ENCODE results near the gene HS1BP3.

The HS1BP3 gene

DNA sequence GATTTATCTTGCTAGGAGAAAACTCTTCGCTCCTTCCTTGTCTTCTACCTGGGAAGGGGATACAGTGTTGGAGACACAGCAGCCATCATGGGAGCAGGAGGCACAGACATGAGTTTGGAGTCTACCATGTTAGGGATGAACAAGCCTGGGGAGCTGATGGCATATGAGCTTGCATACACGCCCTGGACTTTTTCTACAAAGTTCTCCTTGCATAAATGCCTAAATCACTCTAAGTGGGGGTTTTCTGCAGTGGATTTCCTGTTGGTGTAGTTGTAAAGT lies 3.6 kb upstream of the HS1BP3 start:
- TF ChIP-seq, protein P1, sequence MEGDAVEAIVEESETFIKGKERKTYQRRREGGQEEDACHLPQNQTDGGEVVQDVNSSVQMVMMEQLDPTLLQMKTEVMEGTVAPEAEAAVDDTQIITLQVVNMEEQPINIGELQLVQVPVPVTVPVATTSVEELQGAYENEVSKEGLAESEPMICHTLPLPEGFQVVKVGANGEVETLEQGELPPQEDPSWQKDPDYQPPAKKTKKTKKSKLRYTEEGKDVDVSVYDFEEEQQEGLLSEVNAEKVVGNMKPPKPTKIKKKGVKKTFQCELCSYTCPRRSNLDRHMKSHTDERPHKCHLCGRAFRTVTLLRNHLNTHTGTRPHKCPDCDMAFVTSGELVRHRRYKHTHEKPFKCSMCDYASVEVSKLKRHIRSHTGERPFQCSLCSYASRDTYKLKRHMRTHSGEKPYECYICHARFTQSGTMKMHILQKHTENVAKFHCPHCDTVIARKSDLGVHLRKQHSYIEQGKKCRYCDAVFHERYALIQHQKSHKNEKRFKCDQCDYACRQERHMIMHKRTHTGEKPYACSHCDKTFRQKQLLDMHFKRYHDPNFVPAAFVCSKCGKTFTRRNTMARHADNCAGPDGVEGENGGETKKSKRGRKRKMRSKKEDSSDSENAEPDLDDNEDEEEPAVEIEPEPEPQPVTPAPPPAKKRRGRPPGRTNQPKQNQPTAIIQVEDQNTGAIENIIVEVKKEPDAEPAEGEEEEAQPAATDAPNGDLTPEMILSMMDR (IDR thresholded peaks at IDR 0.05; ENCODE audit: poor library complexity, severe bottlenecking), result no peak
- no peak overlapping the region for H3K27ac ChIP-seq (ENCODE audit: poor library complexity, severe bottlenecking)
- no peak for ATAC-seq (ENCODE audit: low read depth)
- no peak for DNase-seq (ENCODE audit: low spot score)
- H3K36me3 ChIP-seq (ENCODE audit: low read depth), result no peaks in the 10 kb centered on the region
- H3K27me3 ChIP-seq (ENCODE audit: insufficient read depth, poor library complexity, severe bottlenecking), result no peaks in the 10 kb centered on the region
- H3K4me3 ChIP-seq (ENCODE audit: severe bottlenecking), result no peak overlapping the region
- peaks cover 8% of the 10 kb centered on the region for H3K4me1 ChIP-seq (ENCODE audit: insufficient read depth, poor library complexity, severe bottlenecking)
- H3K9me3 ChIP-seq (ENCODE audit: severe bottlenecking), result no peaks in the 10 kb centered on the region

DNA sequence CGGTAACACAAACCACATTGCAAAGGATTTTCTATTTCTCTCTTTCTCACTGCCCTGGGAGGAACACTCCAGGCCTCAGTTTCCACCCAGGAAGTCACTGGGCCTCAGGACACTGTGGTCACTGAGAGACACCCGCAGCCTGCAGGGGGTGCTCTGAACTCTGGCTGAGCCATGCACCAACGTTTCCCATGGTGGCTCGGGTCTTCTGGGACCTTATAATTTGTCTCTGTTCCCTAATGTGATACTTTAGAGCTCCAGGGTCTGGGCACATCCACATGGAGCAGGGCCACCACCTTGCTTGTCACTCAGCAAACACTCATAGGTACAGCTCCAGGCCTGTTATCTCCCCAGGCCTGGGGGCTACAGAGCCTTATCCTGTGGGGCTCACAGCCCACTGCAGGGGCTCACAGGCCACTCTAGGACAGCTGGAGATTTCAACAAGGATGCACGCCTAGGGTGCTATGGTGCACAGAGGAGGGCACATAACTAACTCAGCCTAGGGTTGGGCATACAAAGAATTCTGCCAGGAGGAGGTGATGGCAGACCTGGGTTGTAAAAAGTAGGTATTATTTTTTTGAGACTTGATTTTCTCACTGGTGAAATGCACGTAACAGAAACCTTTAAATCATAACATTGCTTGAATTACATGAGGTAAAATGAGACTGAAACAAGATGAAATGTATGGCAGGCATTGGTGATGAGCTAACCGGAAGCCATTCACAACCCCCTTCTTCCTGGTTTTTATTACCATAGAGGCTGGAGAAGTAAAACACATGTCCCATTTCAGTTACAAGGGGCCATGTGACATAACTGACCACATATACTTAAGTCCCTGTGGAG lies 3.0 kb upstream of the HS1BP3 start:
- no peak overlapping the region for H3K27ac ChIP-seq (ENCODE audit: poor library complexity, severe bottlenecking)
- no peaks in the 10 kb centered on the region for H3K27me3 ChIP-seq (ENCODE audit: insufficient read depth, poor library complexity, severe bottlenecking)
- H3K4me1 ChIP-seq (ENCODE audit: insufficient read depth, poor library complexity, severe bottlenecking), result peaks cover 8% of the 10 kb centered on the region
- H3K36me3 ChIP-seq (ENCODE audit: low read depth), result no peaks in the 10 kb centered on the region
- TF ChIP-seq, protein P1 (IDR thresholded peaks at IDR 0.05; ENCODE audit: poor library complexity, severe bottlenecking), result no peak
- H3K4me3 ChIP-seq (ENCODE audit: severe bottlenecking), result no peak overlapping the region
- ATAC-seq (ENCODE audit: low read depth), result no peak
- no peaks in the 10 kb centered on the region for H3K9me3 ChIP-seq (ENCODE audit: severe bottlenecking)
- DNase-seq (ENCODE audit: low spot score), result peak; percentile 27

DNA sequence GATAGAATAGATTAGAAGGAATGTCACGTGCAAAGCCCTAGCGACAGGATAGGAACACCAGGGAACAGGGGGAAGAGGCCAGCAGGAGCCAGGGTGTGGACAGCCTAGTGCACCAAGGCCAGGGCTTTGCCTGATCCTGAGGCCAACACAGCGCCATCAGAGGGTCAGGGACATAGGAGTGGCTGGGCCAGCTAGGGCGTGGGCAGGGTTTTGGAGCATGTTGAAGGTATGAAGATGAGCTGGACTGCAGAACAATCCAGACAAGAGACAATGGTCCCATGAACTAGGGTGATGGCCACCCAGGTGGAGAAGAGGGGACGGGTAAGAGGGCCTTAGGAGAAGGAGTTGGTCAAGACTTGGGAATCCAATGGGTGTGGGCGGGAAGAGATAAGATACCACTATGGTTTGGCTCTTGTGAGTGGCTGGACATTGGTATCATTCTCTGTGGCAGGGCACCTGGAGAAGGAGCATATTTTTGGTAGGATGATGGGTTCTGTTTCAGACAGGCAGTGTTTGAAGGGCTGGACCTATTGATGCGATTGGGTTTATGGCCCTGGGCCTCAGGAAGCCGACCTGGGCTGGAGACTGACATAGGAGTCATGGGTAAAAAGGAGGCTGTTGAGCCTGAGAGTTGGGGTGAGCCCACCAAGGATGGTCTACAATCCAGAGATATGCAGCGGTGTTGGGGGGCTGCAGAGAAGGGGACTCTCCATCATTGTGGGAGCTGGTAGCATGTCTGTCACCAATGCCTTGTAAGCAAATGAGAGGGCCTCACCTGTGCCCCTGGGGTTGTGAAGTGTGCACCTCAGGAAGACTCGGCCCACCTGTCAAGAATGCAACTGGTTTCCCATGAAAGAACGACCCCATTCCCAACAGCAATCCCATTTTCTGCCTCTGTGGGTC lies 2.0 kb upstream of the HS1BP3 start:
- ATAC-seq (ENCODE audit: low read depth) (no peak), DNase-seq (ENCODE audit: low spot score) (peak; percentile 20)
- Histone ChIP-seq H3K27me3 (ENCODE audit: insufficient read depth, poor library complexity, severe bottlenecking) (no peaks in the 10 kb centered on the region), H3K4me3 (ENCODE audit: severe bottlenecking) (no peak overlapping the region), H3K9me3 (ENCODE audit: severe bottlenecking) (no peaks in the 10 kb centered on the region), H3K4me1 (ENCODE audit: insufficient read depth, poor library complexity, severe bottlenecking) (peaks cover 8% of the 10 kb centered on the region), H3K27ac (ENCODE audit: poor library complexity, severe bottlenecking) (no peak overlapping the region), H3K36me3 (ENCODE audit: low read depth) (no peaks in the 10 kb centered on the region)
- TF ChIP-seq, protein P1 (IDR thresholded peaks at IDR 0.05; ENCODE audit: poor library complexity, severe bottlenecking), result no peak

DNA sequence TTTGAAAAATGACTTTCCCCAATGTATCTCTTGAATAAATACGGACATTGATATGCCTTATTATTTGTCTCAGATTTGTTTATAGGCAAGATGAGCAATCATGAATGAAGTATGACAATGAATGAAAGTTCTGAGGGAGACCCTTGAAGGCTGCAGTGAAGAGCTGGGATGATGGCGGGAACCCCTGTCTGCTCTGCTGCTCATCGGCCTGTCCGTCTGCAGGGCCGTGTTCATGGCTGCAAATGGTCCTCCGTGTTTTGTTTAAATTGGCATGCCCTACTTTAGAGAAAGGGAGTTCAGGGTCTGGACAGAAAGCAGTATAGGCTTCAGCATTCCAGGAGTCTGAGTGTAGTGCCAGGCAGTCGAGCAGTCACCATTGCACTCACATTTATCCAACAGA lies 1.2 kb upstream of the HS1BP3 start:
- DNase-seq (ENCODE audit: low spot score), result no peak
- no peaks in the 10 kb centered on the region for H3K9me3 ChIP-seq (ENCODE audit: severe bottlenecking)
- TF ChIP-seq, protein P1 (IDR thresholded peaks at IDR 0.05; ENCODE audit: poor library complexity, severe bottlenecking), result no peak
- H3K4me1 ChIP-seq (ENCODE audit: insufficient read depth, poor library complexity, severe bottlenecking), result peaks cover 8% of the 10 kb centered on the region
- no peaks in the 10 kb centered on the region for H3K36me3 ChIP-seq (ENCODE audit: low read depth)
- no peak overlapping the region for H3K4me3 ChIP-seq (ENCODE audit: severe bottlenecking)
- no peaks in the 10 kb centered on the region for H3K27me3 ChIP-seq (ENCODE audit: insufficient read depth, poor library complexity, severe bottlenecking)
- no peak for ATAC-seq (ENCODE audit: low read depth)
- no peak overlapping the region for H3K27ac ChIP-seq (ENCODE audit: poor library complexity, severe bottlenecking)
